K562 (cell line): ENCODE measurements around the gene C9. TPM values are rescaled to one million over a fixed set of nuclear protein-coding genes. Genes with fewer than 3 reads are reported as not detected.

Experiments used
- CBFB ChIP-seq: sonication (generic); formaldehyde crosslinking; IDR thresholded peaks from 2 replicates; pipeline ENCODE4 v1.4.0; 2020; ENCODE audit warnings: mild to moderate bottlenecking, missing genetic modification reagents
- KLF6 ChIP-seq: fragments of 250-450 bp; sonication (Bioruptor Pico); IDR thresholded peaks from 2 replicates; pipeline ENCODE4 v1.4.0; 2020; ENCODE audit warnings: mild to moderate bottlenecking, moderate library complexity, borderline replicate concordance
- NONO ChIP-seq, 2 experiments: fragments of 200-400 bp in 1 of 2; fragments of 450-650 bp in 1 of 2; formaldehyde crosslinking in 1 of 2; IDR thresholded peaks; 2 replicates each; pipeline ENCODE4 v1.6.1; 2017; ENCODE audit warnings: low read depth in 2 of 2, mild to moderate bottlenecking in 2 of 2, moderate library complexity in 2 of 2, low read length in 1 of 2
- OTX1 ChIP-seq: fragments of 450-650 bp; formaldehyde crosslinking; IDR thresholded peaks from 2 replicates; pipeline ENCODE4 v1.4.0; 2022; ENCODE audit warnings: mild to moderate bottlenecking
- PYGO2 ChIP-seq: fragments of 450-650 bp; IDR thresholded peaks from 2 replicates; pipeline ENCODE4 v1.6.1; 2016; ENCODE audit warnings: mild to moderate bottlenecking, missing genetic modification characterization, moderate library complexity, missing compliant biosample characterization
- ZKSCAN8 ChIP-seq: fragments of 200-800 bp; sonication (Bioruptor generic); IDR thresholded peaks from 2 replicates; pipeline ENCODE4 v1.6.1; 2016; ENCODE audit warnings: missing genetic modification characterization, missing compliant biosample characterization
- ZNF609 ChIP-seq: sonication (generic); formaldehyde crosslinking; IDR thresholded peaks from 2 replicates; pipeline ENCODE4 v1.8.1; 2023; ENCODE audit warnings: missing genetic modification reagents, mild to moderate bottlenecking, borderline replicate concordance
- ZZZ3 ChIP-seq: fragments of 450-650 bp; IDR thresholded peaks from 2 replicates; pipeline ENCODE4 v1.6.1; 2016; ENCODE audit warnings: antibody characterized with exemption, mild to moderate bottlenecking, moderate library complexity
- polyA plus RNA-seq, 8 experiments: library from polyadenylated mRNA; depleted of rRNA in 4 of 8; stranded (reverse) in 5 of 8; unstranded in 3 of 8; fragments of >200 nt; fragmentation: Nextera tagmentation in 2 of 8; fragmentation: Illumina TruSeq in 1 of 8; extraction: Ambion mirVana in 2 of 8; extraction: Trizol in 1 of 8; gene quantifications; 2 replicates each; pipeline versions ENCODE4 v1.2.1 to v1.2.3, GENCODE V29; 2011 to 2014; ENCODE audit warnings: inconsistent platforms in 1 of 8, missing spikeins in 1 of 8
- total RNA-seq, 7 experiments: library from RNA; depleted of rRNA in 6 of 7; stranded (reverse); fragments of >200 nt in 6 of 7; fragmentation: Illumina TruSeq in 2 of 7; extraction: Trizol in 2 of 7; gene quantifications; 2 replicates each; pipeline versions ENCODE4 v1.2.1 to v1.2.3, GENCODE V29; 2011 to 2021; ENCODE audit warnings: low replicate concordance in 1 of 7

Gene C9
- total and polyA plus RNA-seq, 9 of the 15 experiments (the other 6 are each of a cell fraction or from before 2014, with no cell fraction given), result 0.08 to 0.38 TPM; not detected in 7

GRCh38 chr5:39362646-39363045, 1.6 kb downstream of the C9 start (continued):
- TF ChIP-seq PYGO2 (tag) (no peak), OTX1 (CRISPR knock-in tag) (no peak), ZNF609 (CRISPR knock-in tag) (no peak), ZKSCAN8 (CRISPR knock-in tag) (no peak), KLF6 (CRISPR knock-in tag) (no peak), ZZZ3 (no peak), NONO (IDR thresholded peaks at IDR 0.05; ENCODE audit: low read depth in 2 of 2, low read length in 1 of 2) (no peak), CBFB (CRISPR knock-in tag) (no peak)
